Frontal cortex (tissue), 4 donors: ENCODE data around the gene KIFBP. TPM values are rescaled to one million over a fixed set of nuclear protein-coding genes. Genes with fewer than 3 reads are reported as not detected.
"Not testable (repeated sequence)": the region's sequence is repeated elsewhere in the genome, so short reads cannot be mapped to it uniquely, and the experiment has no call there.

Source experiments
- DNase-seq, 2 donors: peaks; one replicate each; pipeline ENCODE4 v3.0.0; 2012; ENCODE audit warnings: low spot score in 2 of 2
- FAIRE-seq: peaks from 2 replicates; lab custom pipeline; 2012; peaks lifted over from hg19 to GRCh38; lab: Jason Lieb, UNC
- total RNA-seq: library from RNA; depleted of rRNA; stranded (reverse); fragments of >200 nt; gene quantifications from one replicate; pipeline ENCODE4 v1.2.3, GENCODE V29; 2014
- donor health status: control.
- donor health status: control.
- donor health status: control.

The KIFBP gene
- total RNA-seq, 1 donor from 2014 or later, result 32.2 TPM

GRCh38 chr10:68992636-68993440, 4.2 kb downstream of the KIFBP start:
- FAIRE-seq, result no peak
- peak in 1 of 2 donors; percentile 12 for DNase-seq

- DNase-seq (no peak), FAIRE-seq (no peak)
Observed at GRCh38 chr10:68997211-68997610, 8.6 kb downstream of the KIFBP start.

- FAIRE-seq, result peak; percentile 59
- DNase-seq, result peak in 1 of 2 donors; percentile 25
Observed at GRCh38 chr10:69004821-69005220, 16.2 kb downstream of the KIFBP start.

GRCh38 chr10:69005704-69006485, 17.3 kb downstream of the KIFBP start:
- DNase-seq (no peak), FAIRE-seq (no peak)

- DNase-seq, result no peak
- no peak for FAIRE-seq
Observed at GRCh38 chr10:69007260-69007659, 18.7 kb downstream of the KIFBP start.

GRCh38 chr10:69009360-69009759, 20.8 kb downstream of the KIFBP start:
- DNase-seq (no peak), FAIRE-seq (no peak)

- FAIRE-seq (no peak), DNase-seq (no peak)
Observed at GRCh38 chr10:69010151-69010640, 21.6 kb downstream of the KIFBP start.

GRCh38 chr10:69012778-69013177, 24.2 kb downstream of the KIFBP start:
- FAIRE-seq, DNase-seq: not testable (repeated sequence)

GRCh38 chr10:69014171-69014570, 25.6 kb downstream of the KIFBP start:
- no peak for FAIRE-seq

GRCh38 chr10:69018613-69019012, 30.0 kb downstream of the KIFBP start:
- no peak for FAIRE-seq
- no peak for DNase-seq

More at GRCh38 chr10:69014171-69014570, 25.6 kb downstream of the KIFBP start:
- DNase-seq, result no peak

- DNase-seq (no peak), FAIRE-seq (no peak)
Observed at GRCh38 chr10:69022611-69023010, 34.0 kb downstream of the KIFBP start.

GRCh38 chr10:69025370-69025896, 36.8 kb downstream of the KIFBP start:
- FAIRE-seq (no peak), DNase-seq (no peak)

- no peak for DNase-seq
- FAIRE-seq, result no peak
Observed at GRCh38 chr10:69033256-69033655, 44.7 kb downstream of the KIFBP start.

- no peak for DNase-seq
- no peak for FAIRE-seq
Observed at GRCh38 chr10:69037489-69037888, 48.9 kb downstream of the KIFBP start.

GRCh38 chr10:69040904-69041303, 52.3 kb downstream of the KIFBP start:
- not testable (repeated sequence) for FAIRE-seq, DNase-seq

- DNase-seq, result no peak
- no peak for FAIRE-seq
Observed at GRCh38 chr10:69042417-69042816, 53.8 kb downstream of the KIFBP start.

- DNase-seq (no peak), FAIRE-seq (no peak)
Observed at GRCh38 chr10:69042838-69043237, 54.2 kb downstream of the KIFBP start.

GRCh38 chr10:69043931-69044531, 55.4 kb downstream of the KIFBP start:
- DNase-seq, result no peak
- FAIRE-seq, result no peak

GRCh38 chr10:69044546-69044945, 55.9 kb downstream of the KIFBP start:
- FAIRE-seq, result no peak
- DNase-seq, result no peak
